ENCODE data around the gene TCF7L2.

GRCh38 chr10:113027230-113027573 is 77.2 kb downstream of the TCF7L2 start:
- TF ChIP-seq POLR2AphosphoS5 (IDR thresholded peaks at IDR 0.05; ENCODE audit: low read depth, low read length) (no peak), SIN3A (IDR thresholded peaks at IDR 0.05; ENCODE audit: borderline replicate concordance, insufficient read depth, low read length) (no peak), TAF1 (IDR thresholded peaks at IDR 0.05; ENCODE audit: borderline replicate concordance, insufficient read depth, low read length) (no peak), FOXP2 (optimal IDR thresholded peaks at IDR 0.05; ENCODE audit: borderline replicate concordance, extremely low read depth, extremely low read length, insufficient read depth) (no peak)
- TF ChIP-seq, protein P1, sequence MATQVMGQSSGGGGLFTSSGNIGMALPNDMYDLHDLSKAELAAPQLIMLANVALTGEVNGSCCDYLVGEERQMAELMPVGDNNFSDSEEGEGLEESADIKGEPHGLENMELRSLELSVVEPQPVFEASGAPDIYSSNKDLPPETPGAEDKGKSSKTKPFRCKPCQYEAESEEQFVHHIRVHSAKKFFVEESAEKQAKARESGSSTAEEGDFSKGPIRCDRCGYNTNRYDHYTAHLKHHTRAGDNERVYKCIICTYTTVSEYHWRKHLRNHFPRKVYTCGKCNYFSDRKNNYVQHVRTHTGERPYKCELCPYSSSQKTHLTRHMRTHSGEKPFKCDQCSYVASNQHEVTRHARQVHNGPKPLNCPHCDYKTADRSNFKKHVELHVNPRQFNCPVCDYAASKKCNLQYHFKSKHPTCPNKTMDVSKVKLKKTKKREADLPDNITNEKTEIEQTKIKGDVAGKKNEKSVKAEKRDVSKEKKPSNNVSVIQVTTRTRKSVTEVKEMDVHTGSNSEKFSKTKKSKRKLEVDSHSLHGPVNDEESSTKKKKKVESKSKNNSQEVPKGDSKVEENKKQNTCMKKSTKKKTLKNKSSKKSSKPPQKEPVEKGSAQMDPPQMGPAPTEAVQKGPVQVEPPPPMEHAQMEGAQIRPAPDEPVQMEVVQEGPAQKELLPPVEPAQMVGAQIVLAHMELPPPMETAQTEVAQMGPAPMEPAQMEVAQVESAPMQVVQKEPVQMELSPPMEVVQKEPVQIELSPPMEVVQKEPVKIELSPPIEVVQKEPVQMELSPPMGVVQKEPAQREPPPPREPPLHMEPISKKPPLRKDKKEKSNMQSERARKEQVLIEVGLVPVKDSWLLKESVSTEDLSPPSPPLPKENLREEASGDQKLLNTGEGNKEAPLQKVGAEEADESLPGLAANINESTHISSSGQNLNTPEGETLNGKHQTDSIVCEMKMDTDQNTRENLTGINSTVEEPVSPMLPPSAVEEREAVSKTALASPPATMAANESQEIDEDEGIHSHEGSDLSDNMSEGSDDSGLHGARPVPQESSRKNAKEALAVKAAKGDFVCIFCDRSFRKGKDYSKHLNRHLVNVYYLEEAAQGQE (IDR thresholded peaks at IDR 0.05; ENCODE audit: insufficient read depth in 1 of 2, low read depth in 2 of 2, low read length in 2 of 2), result no peak

Measured in PFSK-1 (cell line).